ENCODE measurements around the gene TMEM116.
A peak's percentile ranks its signal among the peaks of the same experiment; 100 is the strongest.

The TMEM116 gene

DNA sequence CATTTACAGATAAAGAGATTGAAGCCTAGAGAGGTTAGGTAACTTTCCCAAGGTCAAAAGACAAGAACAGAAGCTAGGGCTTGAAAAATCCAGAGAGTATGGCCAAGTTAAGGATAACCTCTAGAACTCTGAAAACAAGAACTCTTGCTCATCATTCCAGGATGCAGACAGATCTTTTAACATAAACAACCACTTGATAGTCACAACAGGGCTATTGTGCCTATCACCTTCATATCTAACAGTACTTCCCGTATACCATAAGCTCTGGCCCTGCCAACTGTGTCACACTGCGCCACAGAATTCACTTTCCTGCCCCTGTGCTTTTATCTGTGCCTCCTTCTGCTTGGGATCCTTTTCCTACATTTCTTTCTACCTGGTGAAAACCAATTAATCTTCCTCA is 18.5 kb upstream of the TMEM116 start:
- TF ChIP-seq CTCF (IDR thresholded peaks at IDR 0.05; ENCODE audit: low read length) (no peak), EZH2 (IDR thresholded peaks at IDR 0.05; ENCODE audit: borderline replicate concordance, low read length) (no peak)
- Histone ChIP-seq H3K4me2 (ENCODE audit: low read length) (no peak overlapping the region), H4K20me1 (ENCODE audit: insufficient read depth, low read length) (no peaks in the 10 kb centered on the region), H3K4me3 (ENCODE audit: low read depth, low read length, poor library complexity, severe bottlenecking) (no peak overlapping the region), H3K4me1 (ENCODE audit: insufficient read depth, low read length, severe bottlenecking) (peaks cover 2% of the 10 kb centered on the region), H3K27ac (ENCODE audit: low read depth, low read length, poor library complexity, severe bottlenecking) (no peak overlapping the region), H3K79me2 (ENCODE audit: insufficient read depth, low read length) (no peaks in the 10 kb centered on the region), H3K9ac (ENCODE audit: low read length) (no peak overlapping the region), H3K9me3 (ENCODE audit: low read length) (no peaks in the 10 kb centered on the region), H3K36me3 (ENCODE audit: insufficient read depth, low read length) (peaks cover 85% of the 10 kb centered on the region), H2AFZ (ENCODE audit: low read length) (no peak overlapping the region), H3F3A (ENCODE audit: insufficient read depth, low read length) (no peaks in the 10 kb centered on the region), H3K27me3 (ENCODE audit: insufficient read depth, low read length) (no peaks in the 10 kb centered on the region), H3K9me2 (ENCODE audit: low read depth, low read length) (no peaks in the 10 kb centered on the region)

- TF ChIP-seq EZH2 (IDR thresholded peaks at IDR 0.05; ENCODE audit: borderline replicate concordance, low read length) (no peak), CTCF (IDR thresholded peaks at IDR 0.05; ENCODE audit: low read length) (no peak)
- no peak overlapping the region for H3K4me3 ChIP-seq (ENCODE audit: low read depth, low read length, poor library complexity, severe bottlenecking)
- H3K4me1 ChIP-seq (ENCODE audit: insufficient read depth, low read length, severe bottlenecking) = peaks cover 10% of the 10 kb centered on the region
- no peak overlapping the region for H3K9ac ChIP-seq (ENCODE audit: low read length)
- H3K27ac ChIP-seq (ENCODE audit: low read depth, low read length, poor library complexity, severe bottlenecking) = no peak overlapping the region
- peaks cover 77% of the 10 kb centered on the region for H3K36me3 ChIP-seq (ENCODE audit: insufficient read depth, low read length)
- no peak overlapping the region for H2AFZ ChIP-seq (ENCODE audit: low read length)
- H3K9me3 ChIP-seq (ENCODE audit: low read length) = no peaks in the 10 kb centered on the region
- H3K4me2 ChIP-seq (ENCODE audit: low read length) = no peak overlapping the region
- H3K79me2 ChIP-seq (ENCODE audit: insufficient read depth, low read length) = no peaks in the 10 kb centered on the region
- H3K9me2 ChIP-seq (ENCODE audit: low read depth, low read length) = no peaks in the 10 kb centered on the region
- H3K27me3 ChIP-seq (ENCODE audit: insufficient read depth, low read length) = no peaks in the 10 kb centered on the region
- no peaks in the 10 kb centered on the region for H4K20me1 ChIP-seq (ENCODE audit: insufficient read depth, low read length)
- no peaks in the 10 kb centered on the region for H3F3A ChIP-seq (ENCODE audit: insufficient read depth, low read length)
Observed at GRCh38 chr12:112029301-112029700, 16.3 kb upstream of the TMEM116 start.

DNA sequence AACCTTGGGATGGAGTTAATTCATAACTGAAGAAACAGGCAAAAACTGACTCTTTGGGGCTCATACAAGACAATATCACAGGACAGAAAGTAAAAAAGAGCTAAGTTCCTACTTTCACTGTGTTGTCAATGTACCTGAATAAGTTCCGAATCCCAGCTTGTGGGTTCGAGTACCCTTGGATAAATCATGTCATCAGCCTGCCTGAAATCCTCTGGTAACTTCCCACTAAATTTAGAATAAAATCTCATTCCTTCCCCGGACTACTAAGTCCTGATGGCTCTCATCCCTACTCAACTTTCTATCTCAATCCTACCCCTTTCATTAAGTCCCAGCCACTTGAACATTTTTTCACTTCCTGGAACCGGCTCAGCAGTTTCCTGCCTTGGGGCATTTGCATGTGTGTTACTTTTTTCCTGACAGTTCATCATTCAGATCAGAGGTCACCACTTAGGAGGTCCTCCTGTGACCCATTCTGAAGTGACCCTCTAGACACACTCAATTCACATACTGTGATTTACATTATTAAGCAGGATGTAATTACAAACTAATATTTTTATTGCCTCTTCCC is 12.9 kb upstream of the TMEM116 start:
- no peaks in the 10 kb centered on the region for H3K9me2 ChIP-seq (ENCODE audit: low read depth, low read length)
- H3K9ac ChIP-seq (ENCODE audit: low read length) = no peak overlapping the region
- H3K4me3 ChIP-seq (ENCODE audit: low read depth, low read length, poor library complexity, severe bottlenecking) = no peak overlapping the region
- no peak overlapping the region for H3K4me2 ChIP-seq (ENCODE audit: low read length)
- no peaks in the 10 kb centered on the region for H3K27me3 ChIP-seq (ENCODE audit: insufficient read depth, low read length)
- H3F3A ChIP-seq (ENCODE audit: insufficient read depth, low read length) = no peaks in the 10 kb centered on the region
- peaks cover 75% of the 10 kb centered on the region for H3K36me3 ChIP-seq (ENCODE audit: insufficient read depth, low read length)
- peak overlapping the region; percentile 23 for H3K27ac ChIP-seq (ENCODE audit: low read depth, low read length, poor library complexity, severe bottlenecking)
- H3K79me2 ChIP-seq (ENCODE audit: insufficient read depth, low read length) = no peaks in the 10 kb centered on the region
- H3K4me1 ChIP-seq (ENCODE audit: insufficient read depth, low read length, severe bottlenecking) = peaks cover 10% of the 10 kb centered on the region
- no peaks in the 10 kb centered on the region for H3K9me3 ChIP-seq (ENCODE audit: low read length)
- no peak for TF ChIP-seq EZH2 (IDR thresholded peaks at IDR 0.05; ENCODE audit: borderline replicate concordance, low read length)
- TF ChIP-seq CTCF (IDR thresholded peaks at IDR 0.05; ENCODE audit: low read length) = no peak
- no peaks in the 10 kb centered on the region for H4K20me1 ChIP-seq (ENCODE audit: insufficient read depth, low read length)
- H2AFZ ChIP-seq (ENCODE audit: low read length) = no peak overlapping the region
